Keratinocyte (primary cell): ENCODE results near the gene ATP7A.

ENCODE experiments used
- CTCF ChIP-seq, 3 experiments: IDR thresholded peaks in 1 of 3; conservative IDR thresholded peaks in 1 of 3; optimal IDR thresholded peaks in 1 of 3; 2 replicates in 2 of 3; 3 replicates in 1 of 3; pipeline versions ENCODE3 to v1.5.1; 2011; ENCODE audit warnings: low read length in 3 of 3, mild to moderate bottlenecking in 3 of 3, moderate library complexity in 2 of 3, control low read depth in 1 of 3, inconsistent platforms in 1 of 3; ENCODE audit not compliant: insufficient read depth in 2 of 3; ENCODE audit errors: extremely low read depth in 1 of 3
- EZH2 ChIP-seq: IDR thresholded peaks from one replicate; pipeline ENCODE4 v1.6.1; 2012; ENCODE audit warnings: inconsistent platforms, mild to moderate bottlenecking, low read length, moderate library complexity

- TF ChIP-seq CTCF (optimal IDR thresholded peaks at IDR 0.05 in 1 of 3, IDR thresholded peaks at IDR 0.05 in 1 of 3, conservative IDR thresholded peaks at IDR 0.05 in 1 of 3; ENCODE audit: extremely low read depth in 1 of 3, insufficient read depth in 2 of 3, low read length in 3 of 3) (no peak), EZH2 (no peak)
Measured at GRCh38 chrX:77946571-77946970, 36.1 kb downstream of the ATP7A start.
